ENCODE data around the gene GFOD1. TPM values are rescaled to one million over a fixed set of nuclear protein-coding genes. Genes with fewer than 3 reads are reported as not detected.
A peak's percentile ranks its signal among the peaks of the same experiment; 100 is the strongest.

Gene GFOD1, protein sequence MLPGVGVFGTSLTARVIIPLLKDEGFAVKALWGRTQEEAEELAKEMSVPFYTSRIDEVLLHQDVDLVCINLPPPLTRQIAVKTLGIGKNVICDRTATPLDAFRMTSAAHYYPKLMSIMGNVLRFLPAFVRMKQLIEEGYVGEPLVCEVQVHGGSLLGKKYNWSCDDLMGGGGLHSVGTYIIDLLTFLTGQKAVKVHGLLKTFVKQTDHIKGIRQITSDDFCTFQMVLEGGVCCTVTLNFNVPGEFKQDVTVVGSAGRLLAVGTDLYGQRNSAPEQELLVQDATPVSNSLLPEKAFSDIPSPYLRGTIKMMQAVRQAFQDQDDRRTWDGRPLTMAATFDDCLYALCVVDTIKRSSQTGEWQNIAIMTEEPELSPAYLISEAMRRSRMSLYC
- 1 to 10 TPM; 1.1 to 2.0 (median 1.9) TPM for polyA plus RNA-seq (ENCODE audit: insufficient read length in 4 of 4)

DNA sequence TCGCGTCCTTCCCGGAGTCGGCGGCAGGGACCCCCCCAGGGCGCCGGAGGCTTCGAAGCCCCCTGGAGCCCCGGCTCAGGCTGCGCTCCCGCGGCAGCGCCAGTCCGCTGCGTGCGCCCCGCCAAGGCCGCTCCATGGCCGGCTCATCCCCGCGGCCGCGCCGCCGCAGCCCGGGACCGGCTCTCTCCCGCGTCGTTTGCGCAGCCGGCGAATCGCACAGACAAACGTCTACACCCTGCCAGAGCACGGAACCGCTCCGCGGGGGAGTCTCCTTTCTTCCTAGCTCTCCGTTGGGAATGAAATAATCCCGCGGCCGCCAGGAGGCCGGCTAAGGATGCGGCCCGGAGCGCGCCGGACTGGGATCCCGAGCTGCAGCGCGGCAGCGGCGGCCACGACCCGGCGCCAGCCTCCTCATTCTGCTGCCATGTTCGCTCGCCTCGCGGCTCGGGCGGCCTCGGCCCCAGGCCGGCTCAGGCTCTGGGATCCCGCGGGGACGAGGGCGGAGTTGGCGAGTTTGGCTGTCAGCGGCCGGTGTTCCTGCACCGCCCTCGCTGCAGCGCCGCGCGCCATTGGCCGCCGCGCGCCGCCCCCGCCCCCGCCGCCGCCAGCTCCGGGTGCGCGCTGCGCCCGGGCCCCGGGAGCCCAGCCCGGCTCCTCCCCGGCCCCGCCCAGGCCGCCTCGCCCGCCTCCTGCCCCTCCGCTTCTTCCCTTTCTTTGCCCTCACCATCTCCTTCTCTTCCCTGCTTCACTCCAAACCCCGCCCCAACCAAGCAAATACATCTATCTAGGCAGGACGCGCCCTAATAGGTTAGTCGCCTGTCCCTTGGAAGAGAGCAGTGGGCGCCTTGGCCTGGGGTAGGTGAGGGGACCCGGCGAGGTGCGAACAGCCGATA, at the start of gene GFOD1:
TSS of gene GFOD1 (minus strand) at position 479 of the 893 bp plus-strand sequence. CDS start 710 bp downstream, outside the sequence.
- DNase-seq (ENCODE audit: low read depth in 4 of 4, low spot score in 2 of 4) = peak in 1 of 4 donors; percentile 59

DNA sequence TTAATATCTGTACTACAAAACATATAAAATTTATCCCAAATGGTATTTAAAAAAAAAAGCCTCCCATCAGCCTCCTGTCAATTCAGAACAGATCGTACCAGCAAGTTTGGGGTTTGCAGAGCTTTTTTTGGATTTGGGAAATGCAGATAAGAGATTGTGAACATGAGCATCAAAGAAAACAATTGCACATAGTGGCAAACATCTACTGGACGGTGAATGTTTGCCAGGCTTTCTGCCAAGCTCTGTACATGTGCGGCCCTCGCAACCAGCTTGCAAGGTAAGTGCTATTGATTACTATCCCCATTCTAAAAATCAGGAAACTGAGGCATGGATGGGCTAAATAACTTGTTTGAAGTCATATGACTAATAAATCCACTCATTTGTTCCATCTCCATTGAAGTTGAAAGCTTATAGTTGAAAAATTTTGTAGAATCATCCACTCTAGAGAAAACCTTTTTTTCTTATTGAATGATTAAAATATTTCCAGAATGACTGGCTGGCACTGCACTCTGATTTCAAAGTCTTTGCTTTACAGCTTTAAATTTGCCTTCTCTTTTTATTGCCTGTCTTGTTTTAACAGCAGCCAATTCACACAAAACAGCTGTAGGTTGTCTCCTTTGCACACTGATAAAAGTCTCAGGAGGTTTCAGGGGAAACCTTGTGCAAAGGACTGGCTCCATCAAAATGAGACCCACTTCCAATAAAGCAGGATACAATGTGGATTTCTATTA, 49.6 kb upstream of the GFOD1 start:
- DNase-seq (ENCODE audit: low read depth in 4 of 4, low spot score in 2 of 4) = no peak

DNA sequence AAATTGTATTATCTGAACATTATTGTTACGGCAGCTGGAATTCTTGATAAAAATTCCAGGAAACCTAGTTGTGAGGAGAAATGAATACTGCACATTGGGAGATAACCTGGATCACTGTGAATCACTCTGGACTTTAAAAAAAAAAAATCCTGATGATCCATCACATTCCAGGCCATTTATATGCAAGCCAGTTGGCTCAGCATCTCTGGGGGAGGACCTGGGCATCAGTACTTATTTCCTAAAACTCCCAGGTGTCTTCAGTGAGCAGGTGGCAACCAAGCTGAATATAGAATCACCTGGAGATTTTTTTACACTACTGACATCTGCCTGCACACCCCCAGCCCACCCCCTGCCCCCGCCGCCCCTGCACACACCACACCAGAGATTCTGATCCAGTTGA, 47.9 kb upstream of the GFOD1 start:
- DNase-seq (ENCODE audit: low read depth in 4 of 4, low spot score in 2 of 4) = no peak

DNA sequence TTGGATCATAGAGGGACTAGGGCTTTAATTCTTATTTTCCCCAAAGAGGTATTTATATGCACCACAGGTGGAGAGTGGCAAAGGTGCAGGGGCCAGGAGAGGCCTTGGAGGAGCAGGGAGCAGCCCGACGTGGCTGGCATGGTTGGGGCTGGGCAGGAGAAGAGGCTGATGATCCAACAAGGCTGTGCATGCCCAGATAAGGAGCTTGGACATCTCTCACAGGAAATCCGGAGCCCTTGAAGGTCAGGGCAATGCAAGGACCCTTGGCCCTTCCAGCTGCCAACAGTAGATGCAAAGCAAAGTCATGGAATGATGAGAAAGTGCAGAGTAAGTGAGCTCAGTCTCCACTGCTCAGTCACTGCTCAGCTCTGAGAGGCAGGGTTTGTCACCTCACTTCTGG, 47.1 kb upstream of the GFOD1 start:
- DNase-seq (ENCODE audit: low read depth in 4 of 4, low spot score in 2 of 4) = no peak

DNA sequence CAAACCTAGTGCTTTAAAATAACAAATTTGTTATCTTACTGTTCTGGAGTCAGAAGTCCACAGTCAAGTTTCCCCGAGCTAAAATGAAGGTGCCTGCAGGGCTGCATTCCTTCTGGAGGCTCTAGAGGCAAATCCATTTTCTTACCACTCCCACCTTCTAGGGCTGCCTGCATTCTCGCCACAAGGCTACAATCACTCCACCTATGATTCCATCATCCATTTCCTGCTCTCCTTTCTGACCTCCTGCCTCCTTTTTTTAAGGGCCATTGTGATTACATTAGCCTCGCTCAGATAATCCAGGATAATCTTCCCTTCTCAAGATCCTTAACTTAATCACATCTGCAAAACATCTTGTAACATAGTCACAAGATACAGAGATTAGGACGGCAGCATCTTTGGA, 44.6 kb upstream of the GFOD1 start:
- DNase-seq (ENCODE audit: low read depth in 4 of 4, low spot score in 2 of 4) = no peak

DNA sequence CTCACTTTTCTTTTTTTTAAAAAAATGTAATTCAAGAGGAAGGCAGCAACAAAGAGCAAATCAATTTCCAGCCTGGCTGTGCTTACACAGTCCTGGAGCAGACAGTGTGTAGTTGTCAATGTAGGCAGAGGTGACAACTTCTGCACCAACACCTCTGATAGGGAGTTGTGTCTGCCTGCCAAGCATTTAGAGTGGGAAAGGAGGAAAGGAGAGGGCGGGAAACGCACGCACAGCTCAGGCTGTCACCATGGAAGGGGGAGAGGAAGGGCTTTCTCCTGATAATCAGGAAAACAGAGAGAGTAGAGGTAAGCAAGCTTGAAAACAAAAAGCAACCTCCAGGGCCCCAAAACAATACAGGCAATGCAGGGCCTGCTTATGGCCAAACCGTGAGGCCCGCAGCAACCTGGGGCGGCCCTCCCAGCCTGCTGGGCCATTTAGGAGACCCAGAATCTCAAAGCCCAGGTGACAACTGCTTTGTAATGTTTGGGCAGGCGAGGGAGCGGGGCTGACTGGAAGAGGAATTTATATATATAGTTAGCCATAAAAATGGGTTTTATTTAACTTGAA, 41.5 kb upstream of the GFOD1 start:
- no peak for DNase-seq (ENCODE audit: low read depth in 4 of 4, low spot score in 2 of 4)

DNA sequence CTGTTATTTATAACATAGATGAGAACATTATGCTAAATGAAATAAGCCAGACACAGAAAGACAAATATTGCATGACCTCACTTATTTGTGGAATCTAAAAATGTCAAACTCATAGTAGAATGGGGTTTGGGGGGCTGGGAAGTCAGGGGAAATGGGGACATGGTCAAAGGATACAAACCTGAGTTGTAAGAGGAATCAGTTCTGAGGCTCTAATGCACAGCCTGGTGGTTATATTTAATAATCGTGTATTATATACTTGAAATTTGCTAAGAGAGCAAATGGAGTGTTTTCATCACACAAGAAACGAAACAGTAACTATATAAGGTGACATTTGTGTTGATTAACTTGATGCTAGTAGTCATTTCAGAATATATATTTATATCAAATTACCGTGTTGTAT, 40.8 kb upstream of the GFOD1 start:
- no peak for DNase-seq (ENCODE audit: low read depth in 4 of 4, low spot score in 2 of 4)

DNA sequence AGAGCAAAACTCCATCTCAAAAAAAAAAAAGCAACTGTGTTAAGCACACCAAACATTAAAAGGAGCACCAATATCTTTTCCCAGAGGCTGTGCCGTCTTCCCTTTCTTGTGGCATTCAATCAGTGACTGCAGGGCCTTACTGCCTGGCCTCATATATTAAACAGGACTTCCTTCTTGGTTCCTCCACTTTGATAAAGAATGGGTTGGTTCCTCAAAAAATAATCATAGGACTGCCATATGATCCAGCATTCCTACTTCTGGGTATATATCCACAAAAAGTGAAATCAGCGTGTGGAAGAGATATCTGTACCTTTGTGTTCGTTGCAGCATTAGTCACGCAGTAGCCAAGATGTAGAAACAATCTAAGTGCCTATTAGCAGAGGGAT, 40.3 kb upstream of the GFOD1 start:
- no peak for DNase-seq (ENCODE audit: low read depth in 4 of 4, low spot score in 2 of 4)

DNA sequence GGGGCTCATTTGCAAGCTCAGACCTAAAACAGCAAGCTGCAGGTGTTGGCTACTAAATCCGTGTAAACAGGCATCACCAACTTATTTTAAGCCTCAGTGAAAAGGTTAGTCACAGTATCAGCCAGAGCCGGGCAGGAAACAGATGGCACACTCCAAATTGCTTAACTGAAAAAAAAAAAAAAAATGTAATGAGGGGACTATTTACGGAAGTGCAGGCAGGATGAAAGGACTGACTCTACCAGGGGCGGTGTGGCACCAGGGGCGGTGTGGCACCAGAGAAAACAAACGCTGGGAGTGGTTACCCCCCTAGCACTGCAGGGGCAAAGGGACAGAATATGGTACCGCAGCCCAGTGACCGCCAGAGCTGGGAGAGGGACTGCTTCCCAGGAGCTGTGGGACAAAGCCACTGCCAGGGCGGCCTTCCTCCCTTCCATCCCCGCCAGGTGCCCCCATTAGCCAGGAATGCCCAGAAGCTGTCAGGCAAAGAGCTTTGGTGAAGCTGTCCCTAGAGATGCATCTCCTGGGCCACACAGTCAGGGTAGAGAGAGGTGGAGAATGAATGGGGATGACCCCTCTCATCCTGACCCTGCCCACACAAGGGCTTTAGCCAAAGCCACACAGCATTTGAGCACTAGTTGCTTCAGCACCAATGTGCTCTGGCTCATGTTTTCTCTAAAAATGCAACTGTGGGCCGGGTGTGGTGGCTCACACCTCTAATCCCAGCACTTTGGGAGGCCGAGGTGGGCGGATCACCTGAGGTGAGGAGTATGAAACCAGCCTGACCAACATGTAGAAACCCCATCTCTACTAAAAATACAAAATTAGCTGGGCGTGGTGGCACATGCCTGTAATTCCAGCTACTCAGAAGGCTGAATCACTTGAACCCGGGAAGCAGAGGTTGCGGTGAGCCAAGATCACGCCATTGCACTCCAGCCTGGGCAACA, 39.6 kb upstream of the GFOD1 start:
- no peak for DNase-seq (ENCODE audit: low read depth in 4 of 4, low spot score in 2 of 4)

DNA sequence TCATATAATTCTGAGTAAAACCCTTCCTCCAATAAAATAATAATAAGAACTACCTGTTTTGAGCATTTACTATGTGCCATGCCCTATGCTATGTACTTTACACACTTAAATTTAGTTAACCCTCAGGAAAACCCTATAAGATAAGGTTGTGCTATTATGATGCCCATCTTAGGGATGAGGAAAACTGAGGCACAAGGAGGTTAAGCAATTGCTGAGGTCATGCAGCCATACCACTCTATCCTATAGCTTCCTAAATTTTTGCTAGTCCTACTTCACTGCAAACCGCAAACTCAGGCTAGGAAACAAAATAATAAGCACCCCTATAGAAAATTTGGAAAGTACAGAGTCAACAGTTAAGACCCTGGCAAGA, 38.9 kb upstream of the GFOD1 start:
- no peak for DNase-seq (ENCODE audit: low read depth in 4 of 4, low spot score in 2 of 4)

DNA sequence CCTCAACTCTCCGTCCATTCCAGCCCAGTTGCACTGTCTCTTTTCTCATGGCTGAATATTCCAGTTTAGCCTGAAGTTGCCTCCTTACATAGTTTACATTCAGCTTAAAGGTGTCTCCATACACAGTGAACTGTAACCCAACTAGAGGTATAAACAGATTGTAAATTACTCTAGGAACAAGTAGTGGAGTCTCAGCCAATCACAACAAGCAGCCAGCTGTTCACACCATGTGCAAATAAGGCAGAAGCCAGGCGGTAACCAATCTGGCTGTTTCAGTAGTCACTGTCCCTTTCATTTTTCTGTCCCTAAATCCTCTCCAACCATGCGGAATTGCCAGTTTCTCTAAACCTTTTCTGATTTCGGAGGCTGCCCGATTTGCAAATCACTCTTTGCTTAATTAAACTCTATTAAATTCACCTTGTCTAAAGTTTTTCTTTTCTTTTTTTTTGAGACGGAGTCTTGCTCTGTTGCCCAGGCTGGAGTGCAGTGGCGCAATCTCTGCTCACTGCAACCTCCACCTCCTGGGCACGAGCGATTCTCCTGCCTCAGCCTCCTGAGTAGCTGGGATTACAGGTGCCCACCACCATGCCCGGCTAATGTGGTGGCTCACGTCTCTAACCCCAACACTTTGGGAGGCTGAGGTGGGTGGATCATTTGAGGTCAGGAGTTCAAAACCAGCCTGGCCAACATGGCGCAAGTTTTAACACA, 37.6 kb upstream of the GFOD1 start:
- no peak for DNase-seq (ENCODE audit: low read depth in 4 of 4, low spot score in 2 of 4)

DNA sequence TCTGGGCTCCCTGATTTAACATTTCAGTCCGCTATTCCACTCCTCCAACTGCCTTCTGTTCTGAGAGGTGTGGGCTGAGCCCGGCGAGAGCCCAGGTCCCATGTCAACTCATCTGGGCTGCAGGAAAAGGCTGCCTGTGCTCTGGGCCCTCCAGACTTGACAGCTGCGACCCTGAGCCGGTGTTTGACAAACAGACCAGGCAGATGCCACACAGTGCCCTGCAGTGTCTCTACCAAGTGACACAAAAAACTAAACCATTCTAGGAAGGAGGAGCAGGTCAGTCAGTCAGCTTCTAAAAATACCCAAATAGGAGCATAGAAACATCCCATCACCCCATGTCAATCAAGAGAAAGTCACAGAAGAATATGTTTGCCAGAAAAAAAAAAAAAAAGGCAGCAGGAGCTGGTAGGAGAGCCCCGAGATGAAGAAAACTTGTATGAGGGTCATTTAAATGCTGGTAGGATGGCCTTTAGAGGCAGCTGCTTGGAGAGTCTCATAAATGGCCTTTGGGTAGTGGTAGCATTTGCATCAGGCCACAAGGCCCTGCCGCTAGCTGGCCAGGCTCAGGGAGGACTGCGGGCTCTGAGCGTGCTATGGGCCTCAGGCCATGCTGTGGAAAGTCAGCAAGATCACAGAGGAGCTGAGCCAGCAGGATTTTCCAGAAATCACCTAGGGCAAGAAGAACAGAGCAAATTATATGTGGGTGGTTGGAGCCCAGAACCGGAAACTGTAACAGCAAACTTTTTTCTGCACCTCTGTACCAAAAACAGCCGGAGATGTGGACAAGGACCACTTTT, 36.6 kb upstream of the GFOD1 start:
- DNase-seq (ENCODE audit: low read depth in 4 of 4, low spot score in 2 of 4) = no peak

DNA sequence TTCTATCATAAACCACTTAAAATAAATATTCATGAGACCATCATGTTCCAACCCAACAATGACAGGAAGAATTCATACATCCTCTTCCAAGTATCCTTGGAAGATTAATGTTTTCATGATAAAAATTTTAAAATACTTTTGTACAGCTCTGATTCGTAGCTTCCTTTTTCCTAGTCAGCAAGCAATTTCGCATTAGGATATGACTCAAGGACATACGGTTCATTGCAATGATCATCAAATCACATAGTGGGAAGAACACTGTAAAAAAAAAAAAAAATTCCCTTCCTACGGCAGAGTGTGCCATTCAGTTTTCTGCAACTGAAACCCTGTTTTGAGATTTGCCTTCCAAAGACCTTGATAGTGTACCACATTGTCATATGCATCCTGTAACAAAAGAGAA, 35.3 kb upstream of the GFOD1 start:
- DNase-seq (ENCODE audit: low read depth in 4 of 4, low spot score in 2 of 4) = no peak

DNA sequence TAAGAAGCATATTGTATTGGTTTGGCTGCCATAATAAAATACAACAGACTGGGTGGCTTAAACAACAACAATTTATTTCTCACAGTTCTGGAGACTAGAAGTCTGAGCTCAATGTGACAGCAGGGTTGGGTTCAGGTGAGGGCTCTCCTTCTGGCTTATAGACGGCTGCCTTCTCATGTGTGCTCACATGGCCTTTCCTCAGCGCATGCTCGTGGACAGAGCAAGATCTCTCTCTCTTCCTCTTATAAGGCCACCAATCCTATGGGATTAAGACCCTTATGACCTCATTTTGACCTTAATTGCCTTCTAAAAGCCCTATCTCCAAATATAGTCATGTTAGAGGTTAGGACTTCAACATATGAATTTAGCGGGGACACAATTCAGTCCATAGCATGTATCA, 32.4 kb upstream of the GFOD1 start:
- no peak for DNase-seq (ENCODE audit: low read depth in 4 of 4, low spot score in 2 of 4)

DNA sequence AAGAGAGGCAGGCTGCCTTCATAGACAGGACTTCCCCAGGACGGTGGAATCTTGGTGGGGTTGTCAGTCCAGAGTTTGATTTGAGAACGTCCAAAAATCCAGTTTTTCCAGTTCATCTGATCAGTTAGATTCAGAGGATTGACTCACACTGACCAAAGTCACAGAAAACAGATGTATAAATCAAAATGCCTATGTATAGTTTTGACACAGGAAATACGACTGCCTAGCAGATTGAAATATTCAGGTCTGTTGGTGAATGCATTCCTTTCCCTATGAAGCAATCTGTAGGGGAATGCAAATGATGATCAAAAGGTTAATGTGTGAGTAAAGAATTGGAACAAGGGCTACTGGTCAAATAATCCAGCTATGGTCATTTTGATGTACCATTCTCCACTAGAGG, 29.7 kb upstream of the GFOD1 start:
- DNase-seq (ENCODE audit: low read depth in 4 of 4, low spot score in 2 of 4) = no peak

DNA sequence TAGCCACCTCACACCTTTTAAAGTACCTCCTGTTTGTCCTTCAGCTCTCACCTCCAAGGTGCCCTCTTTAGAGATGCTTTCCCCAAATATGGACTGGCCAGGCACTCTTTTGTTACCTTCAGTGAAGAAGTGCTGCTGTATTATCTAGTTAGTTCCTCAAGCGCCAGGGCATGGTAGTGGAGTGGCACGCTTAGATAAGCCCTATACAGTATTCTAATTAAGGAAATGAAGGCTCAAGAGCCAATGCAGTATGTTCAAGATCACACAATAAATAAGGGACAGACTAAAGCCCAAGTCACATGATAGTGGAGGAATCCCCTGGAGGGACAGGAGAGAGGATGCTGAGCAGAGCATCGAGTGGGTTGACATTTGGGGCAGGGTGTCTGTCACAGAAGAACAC, 28.5 kb upstream of the GFOD1 start:
- no peak for DNase-seq (ENCODE audit: low read depth in 4 of 4, low spot score in 2 of 4)

DNA sequence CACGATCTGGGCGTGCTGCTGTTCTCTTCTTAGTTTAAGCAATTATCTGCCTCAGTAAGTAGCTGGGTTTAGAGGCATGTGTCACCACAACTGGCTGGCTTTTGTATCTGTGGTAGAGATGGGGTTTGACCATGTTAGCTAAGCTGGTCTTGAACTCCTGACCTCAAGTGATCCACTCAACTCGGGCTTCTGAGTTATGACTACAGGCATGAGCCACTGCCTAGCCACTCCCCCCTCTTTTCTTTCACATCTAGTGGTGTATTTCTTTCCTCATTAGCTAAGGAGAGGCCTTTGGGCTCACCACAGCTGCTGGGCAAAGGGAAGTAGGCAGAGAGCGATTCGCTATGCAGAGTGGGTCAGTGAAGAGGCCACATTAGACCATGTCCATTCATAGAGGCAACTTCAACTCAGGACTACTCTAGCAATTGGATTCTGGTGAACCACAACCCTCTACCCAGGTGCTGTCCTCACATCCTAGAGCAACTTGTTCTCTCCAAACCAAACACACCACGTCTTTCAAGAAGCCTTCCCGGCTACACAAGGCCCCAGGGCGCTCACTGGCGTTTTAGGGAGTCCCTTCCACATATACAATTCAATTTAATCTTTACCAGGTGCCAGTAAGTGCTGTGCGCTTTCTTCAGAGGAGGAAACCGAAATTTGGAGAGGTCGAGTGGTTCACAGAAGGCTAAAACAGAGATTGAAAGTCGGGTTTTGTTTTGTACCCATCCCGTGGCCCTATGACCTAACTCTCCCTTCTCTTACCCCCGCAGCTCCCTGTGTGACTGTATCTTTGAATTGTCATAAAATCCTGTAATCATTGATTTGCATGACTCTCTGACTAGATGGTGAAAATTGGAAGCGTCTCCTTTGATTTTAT, 26.5 kb upstream of the GFOD1 start:
- DNase-seq (ENCODE audit: low read depth in 4 of 4, low spot score in 2 of 4) = no peak
